UCSD-AML1 (cell line): ENCODE results near the gene CABS1.

Experiments
- DNase-seq: peaks from one replicate; lab custom pipeline; 2025; ENCODE audit not compliant: unreplicated experiment; lab: John Stamatoyannopoulos, UW

Gene CABS1

GRCh38 chr4:70334681-70335080 is at the start of gene CABS1:
Gene CABS1, plus strand, starts transcription at chr4:70334981. Its CDS starts 59 bp downstream, at chr4:70335040.
- no peak for DNase-seq

DNA sequence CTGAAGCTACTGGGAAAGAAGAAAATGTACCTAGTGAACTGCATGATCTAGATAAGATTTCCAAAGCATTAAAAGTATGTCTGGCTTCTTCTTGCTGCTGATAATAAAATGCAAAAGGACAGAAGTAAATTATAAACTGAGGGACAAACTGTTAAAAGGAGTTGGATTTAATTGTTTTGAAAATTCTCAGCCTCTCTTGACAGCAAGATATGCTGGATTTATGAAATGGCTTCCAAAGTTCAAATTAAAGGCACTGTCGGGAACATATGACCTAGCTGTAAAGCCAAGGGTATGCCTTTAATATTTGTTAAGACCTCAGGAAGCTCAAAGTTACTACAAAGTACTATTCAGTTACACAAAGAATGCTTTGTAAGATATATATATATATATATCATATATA is 46.1 kb upstream of the CABS1 start:
- no peak for DNase-seq

- DNase-seq, result no peak
Measured at GRCh38 chr4:70291341-70291740, 43.4 kb upstream of the CABS1 start.

- DNase-seq, result no peak
Measured at GRCh38 chr4:70297576-70297975, 37.2 kb upstream of the CABS1 start.

GRCh38 chr4:70298051-70298450 is 36.7 kb upstream of the CABS1 start:
- DNase-seq, result no peak

DNA sequence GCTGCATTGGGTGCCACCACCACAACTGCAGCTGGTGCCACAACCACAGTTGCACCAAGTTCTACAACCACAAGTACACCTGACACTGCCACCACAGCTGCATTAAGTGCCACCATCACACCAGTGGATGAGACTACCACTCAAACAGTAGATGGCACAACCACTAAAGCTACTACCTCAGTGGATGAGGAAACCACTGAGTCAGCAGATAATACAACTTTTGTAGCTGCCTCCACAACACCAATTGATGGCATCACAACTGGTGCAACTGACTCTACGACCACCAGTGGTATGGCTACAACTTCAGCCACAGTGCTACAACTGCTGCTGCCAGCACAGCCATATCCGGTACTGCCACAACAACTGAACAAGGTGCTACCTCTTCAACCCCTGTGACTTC is 35.1 kb upstream of the CABS1 start:
- no peak for DNase-seq

DNA sequence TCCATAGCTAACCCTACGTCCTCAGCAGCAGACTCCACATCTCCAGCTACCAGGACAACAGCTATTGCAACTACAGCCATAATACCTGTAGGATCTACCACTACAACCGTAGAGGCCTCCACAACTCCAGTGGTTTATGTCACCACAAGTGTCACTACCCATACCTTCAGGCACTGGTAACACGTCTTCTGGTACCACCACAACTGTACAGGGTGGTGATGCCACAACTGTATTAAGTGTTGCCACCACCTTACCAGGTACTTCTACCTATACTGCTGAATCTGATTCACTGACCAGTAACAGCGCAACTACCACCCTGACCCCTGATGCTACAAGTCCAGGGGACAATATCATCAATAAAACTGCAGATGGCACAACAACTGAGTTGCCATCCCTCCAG is 34.6 kb upstream of the CABS1 start:
- DNase-seq, result no peak

- no peak for DNase-seq
Measured at GRCh38 chr4:70303090-70303489, 31.7 kb upstream of the CABS1 start.

- no peak for DNase-seq
Measured at GRCh38 chr4:70305601-70306000, 29.2 kb upstream of the CABS1 start.

GRCh38 chr4:70306076-70306475 is 28.7 kb upstream of the CABS1 start:
- no peak for DNase-seq

GRCh38 chr4:70313736-70314135 is 21.0 kb upstream of the CABS1 start:
- DNase-seq, result no peak

DNA sequence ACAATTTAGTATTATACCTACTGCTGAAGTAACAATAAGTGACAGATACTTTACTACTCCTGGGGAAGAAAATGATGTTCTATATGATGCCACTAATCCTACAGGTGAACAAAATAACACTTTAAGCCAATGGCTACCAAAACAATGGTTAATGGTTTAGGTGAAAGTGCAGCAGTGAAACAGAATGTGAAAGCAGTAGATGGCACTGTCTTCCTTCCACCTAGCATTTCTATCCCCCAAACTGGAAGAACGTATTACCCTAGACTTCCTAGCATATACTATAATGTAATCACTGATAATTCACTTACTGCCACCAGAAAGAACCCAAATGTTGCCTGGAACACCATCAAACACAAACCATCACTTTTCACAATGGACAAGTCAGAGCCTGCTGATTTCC is 18.9 kb upstream of the CABS1 start:
- no peak for DNase-seq

DNA sequence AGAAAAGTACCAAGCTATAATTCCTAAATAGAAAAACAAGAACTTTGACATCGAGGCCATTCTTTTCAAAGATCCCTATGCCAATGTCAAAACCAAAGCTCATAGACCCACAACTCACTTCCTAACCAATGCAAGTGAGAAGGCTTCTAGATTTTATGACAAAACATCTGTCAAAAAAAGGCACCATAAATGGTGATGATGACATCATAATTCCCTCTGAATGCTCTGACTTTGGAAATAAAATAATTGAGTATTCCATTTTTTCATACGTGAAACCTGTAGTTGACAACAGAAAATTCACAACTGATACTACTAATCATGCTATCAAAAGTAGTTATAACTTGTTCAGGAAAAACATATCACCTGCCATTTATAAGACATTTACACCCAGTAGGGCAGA is 8.7 kb upstream of the CABS1 start:
- DNase-seq, result no peak

DNA sequence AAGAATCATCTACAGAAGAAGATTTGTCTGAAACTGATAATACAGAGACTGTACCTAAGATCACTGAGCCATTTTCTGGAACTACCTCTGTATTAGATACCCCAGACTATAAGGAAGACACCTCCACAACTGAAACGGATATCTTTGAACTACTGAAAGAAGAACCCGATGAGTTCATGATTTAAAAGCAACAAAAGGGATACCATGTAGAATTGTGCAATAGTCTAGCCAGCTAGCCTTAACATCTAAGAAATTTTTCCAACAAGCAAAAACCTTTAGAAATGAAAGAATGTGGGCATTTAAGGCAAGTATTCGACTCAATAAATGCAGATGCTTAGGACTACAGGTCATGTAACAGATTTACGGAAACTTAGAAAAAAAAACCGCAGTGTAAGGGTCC is 1.3 kb downstream of the CABS1 start:
- DNase-seq, result no peak

DNA sequence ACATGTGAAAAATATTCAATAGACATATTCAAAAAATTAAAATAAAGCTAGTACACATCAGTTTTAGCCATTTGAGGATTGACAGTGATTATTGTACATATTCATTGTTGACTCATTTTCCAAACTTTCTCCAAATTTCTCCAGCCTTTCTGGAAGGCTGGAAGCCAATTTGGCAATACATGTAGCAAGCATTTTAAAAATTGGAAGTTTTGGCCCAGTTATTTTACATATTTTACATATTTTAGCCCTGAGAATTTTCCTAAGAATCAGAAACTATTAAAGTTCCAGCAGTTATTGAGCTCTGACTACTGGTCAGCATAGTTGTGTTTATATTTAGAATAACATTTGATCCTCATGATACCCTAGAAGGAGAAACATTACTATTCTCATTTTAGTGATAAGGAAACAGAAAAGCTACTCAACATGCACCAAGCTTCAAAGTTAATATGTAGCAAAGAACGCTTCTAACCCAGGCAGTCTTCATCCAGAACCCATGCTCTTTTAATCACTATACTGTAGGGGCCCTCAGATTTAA is 3.2 kb downstream of the CABS1 start:
- DNase-seq, result no peak

- no peak for DNase-seq
Measured at GRCh38 chr4:70356185-70356584, 21.4 kb downstream of the CABS1 start.

- no peak for DNase-seq
Measured at GRCh38 chr4:70359115-70359661, 24.4 kb downstream of the CABS1 start.

DNA sequence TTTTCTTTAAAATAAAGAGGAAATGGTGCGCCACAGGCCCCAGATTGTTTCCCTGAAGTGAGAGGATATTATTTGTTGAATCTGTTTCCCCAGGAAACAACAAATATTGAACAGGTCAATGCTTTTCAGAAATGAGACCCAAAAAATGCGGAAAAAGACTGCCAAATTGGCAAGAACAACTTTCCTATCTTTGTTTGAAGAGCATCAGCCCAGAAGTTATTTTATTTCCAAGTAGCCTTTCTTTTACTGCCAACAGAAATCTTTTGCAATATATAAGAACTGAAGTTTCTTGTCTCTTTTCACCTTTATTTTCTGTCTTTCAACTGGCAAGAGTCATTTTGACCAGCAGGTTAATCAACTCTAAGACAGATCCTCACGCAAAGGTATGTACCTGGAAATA is 25.7 kb downstream of the CABS1 start, which contains the start of gene SMR3A:
Gene SMR3A (plus strand): TSS at position 301 of the 400 bp plus-strand sequence. CDS start 1,356 bp downstream, outside the sequence.
- DNase-seq, result no peak

DNA sequence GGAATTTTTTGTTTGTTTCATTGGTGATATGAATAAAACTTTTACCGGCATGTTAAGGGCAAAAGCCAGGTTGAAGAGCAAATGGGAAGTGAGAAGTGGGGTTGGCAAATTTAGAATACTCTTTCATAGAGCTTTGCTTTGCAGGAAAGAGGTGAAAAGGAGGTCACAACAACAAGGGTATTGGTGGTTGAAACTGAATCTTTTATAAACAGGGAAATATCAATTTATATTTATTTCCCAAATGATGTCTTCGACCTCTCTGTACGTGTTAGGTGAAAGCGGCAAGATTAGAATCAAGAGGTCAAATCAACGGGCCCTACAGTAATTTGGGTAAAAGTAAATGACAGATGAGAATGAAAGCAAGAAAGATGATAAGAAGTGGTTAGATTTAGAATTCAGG is 29.2 kb downstream of the CABS1 start:
- no peak for DNase-seq

GRCh38 chr4:70365479-70365878 is 30.7 kb downstream of the CABS1 start:
- no peak for DNase-seq

DNA sequence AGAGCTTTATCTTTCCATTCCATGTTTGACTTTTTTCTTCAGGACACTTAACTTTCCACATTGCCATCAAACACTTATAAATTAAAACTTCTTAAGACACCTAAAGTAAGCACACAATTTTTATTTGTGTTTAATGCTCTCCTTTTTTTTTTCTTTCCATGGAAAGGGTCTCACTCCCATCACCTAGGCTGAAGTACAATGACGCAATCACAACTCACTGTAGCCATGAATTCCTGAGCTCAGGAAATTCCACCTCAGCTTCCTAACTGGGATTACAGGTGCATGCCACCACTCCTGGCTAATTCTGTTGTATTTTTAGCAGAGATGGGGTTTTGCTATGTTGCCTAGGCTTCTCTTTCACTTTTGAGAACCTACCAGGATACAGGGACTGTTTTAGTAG is 33.0 kb downstream of the CABS1 start:
- DNase-seq, result no peak

DNA sequence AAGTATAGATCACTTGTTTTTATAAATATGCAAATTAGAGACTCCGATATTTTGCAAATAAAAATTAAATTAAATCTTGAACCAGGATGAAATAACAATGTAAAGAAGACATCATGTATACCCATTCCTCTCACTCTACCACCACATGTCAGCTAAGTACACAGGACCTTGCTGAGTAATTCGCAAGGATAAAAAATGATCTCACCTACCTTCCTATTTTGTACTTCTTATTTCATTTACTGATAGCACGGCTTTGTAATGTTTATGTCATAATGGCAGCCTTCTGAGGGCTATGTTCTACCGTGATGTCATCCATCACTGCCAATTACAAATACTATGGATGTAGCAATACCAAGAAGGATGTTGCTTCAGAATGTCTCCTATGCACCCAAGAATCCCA is 37.2 kb downstream of the CABS1 start:
- no peak for DNase-seq

- DNase-seq, result no peak
Measured at GRCh38 chr4:70372760-70373159, 38.0 kb downstream of the CABS1 start.
